ENCODE results near the gene CACHD1. TPM values are rescaled to one million over a fixed set of nuclear protein-coding genes. Genes with fewer than 3 reads are reported as not detected.

CACHD1 gene
- total RNA-seq, 1 experiment from 2014 or later, result 8.4 TPM

- H3K79me2 ChIP-seq (ENCODE audit: insufficient read depth, low read length), result no peaks in the 10 kb centered on the region; the same call in 1 of the 2 replicates
- intact Hi-C loops (cut with micrococcal nuclease), result no loop called here
- no peak for ATAC-seq
- no peaks in the 10 kb centered on the region for H3K36me3 ChIP-seq (ENCODE audit: control insufficient read depth in 1 of 2, insufficient read depth in 2 of 2, low read length in 2 of 2)
- no peak overlapping the region for H3K4me2 ChIP-seq (ENCODE audit: low read length)
- no peaks in the 10 kb centered on the region for H3K27me3 ChIP-seq (ENCODE audit: insufficient read depth, low read length)
- no peaks in the 10 kb centered on the region for H3K9me2 ChIP-seq (ENCODE audit: insufficient read depth)
- ChIA-PET CTCF (no interaction called here), POLR2A (no interaction called here), RAD21 (ENCODE audit: low non-redundant PET in 1 of 2, low total read pairs in 2 of 2, uncharacterized antibody in 2 of 2, unreplicated experiment in 2 of 2) (no interaction called here)
- no peak overlapping the region for H3K9ac ChIP-seq (ENCODE audit: low read length)
- no peaks in the 10 kb centered on the region for H3K9me3 ChIP-seq (ENCODE audit: control insufficient read depth in 1 of 2, insufficient read depth in 1 of 2, low read depth in 1 of 2, low read length in 2 of 2)
- no TSS peak for BruUV-seq (replicated peaks)
- DNase-seq (ENCODE audit: low read depth, low spot score), result no peak
- TF ChIP-seq SIN3A (IDR thresholded peaks at IDR 0.05; ENCODE audit: low read depth) (no peak), EZH2 (IDR thresholded peaks at IDR 0.05) (no peak)
- no peaks in the 10 kb centered on the region for H3K4me1 ChIP-seq (ENCODE audit: control insufficient read depth in 1 of 2, insufficient read depth in 2 of 2, low read length in 2 of 2)
- H3K27ac ChIP-seq (ENCODE audit: low read depth, low read length), result no peak overlapping the region
- no peak overlapping the region for H2AFZ ChIP-seq (ENCODE audit: low read depth, low read length, poor library complexity, severe bottlenecking)
- H3K4me3 ChIP-seq (replicated peaks in 1 of 2; ENCODE audit: low read depth in 1 of 2, low read length in 2 of 2), result no peak overlapping the region
- no peaks in the 10 kb centered on the region for H4K20me1 ChIP-seq (ENCODE audit: insufficient read depth)
Measured at GRCh38 chr1:64498325-64498724, 28.4 kb downstream of the CACHD1 start.

- no peaks in the 10 kb centered on the region for H3K36me3 ChIP-seq (ENCODE audit: control insufficient read depth in 1 of 2, insufficient read depth in 2 of 2, low read length in 2 of 2)
- no TSS peak for BruUV-seq (replicated peaks)
- H3K27me3 ChIP-seq (ENCODE audit: insufficient read depth, low read length), result no peaks in the 10 kb centered on the region
- no peaks in the 10 kb centered on the region; the same call in 1 of the 2 replicates for H3K79me2 ChIP-seq (ENCODE audit: insufficient read depth, low read length)
- no peaks in the 10 kb centered on the region for H3K9me2 ChIP-seq (ENCODE audit: insufficient read depth)
- H3K4me1 ChIP-seq (ENCODE audit: control insufficient read depth in 1 of 2, insufficient read depth in 2 of 2, low read length in 2 of 2), result no peaks in the 10 kb centered on the region
- H2AFZ ChIP-seq (ENCODE audit: low read depth, low read length, poor library complexity, severe bottlenecking), result no peak overlapping the region
- TF ChIP-seq TCF7L2 (IDR thresholded peaks at IDR 0.05; ENCODE audit: borderline replicate concordance, extremely low read depth, insufficient read depth, insufficient read length), result no peak
- TF ChIP-seq, protein P1, sequence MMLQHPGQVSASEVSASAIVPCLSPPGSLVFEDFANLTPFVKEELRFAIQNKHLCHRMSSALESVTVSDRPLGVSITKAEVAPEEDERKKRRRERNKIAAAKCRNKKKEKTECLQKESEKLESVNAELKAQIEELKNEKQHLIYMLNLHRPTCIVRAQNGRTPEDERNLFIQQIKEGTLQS (IDR thresholded peaks at IDR 0.05), result no peak
- no peak for TF ChIP-seq EGR1 (IDR thresholded peaks at IDR 0.05; ENCODE audit: low read depth)
- TF ChIP-seq SRF (IDR thresholded peaks at IDR 0.05; ENCODE audit: low read depth), result no peak
- no peak for TF ChIP-seq POLR2A (IDR thresholded peaks at IDR 0.05; ENCODE audit: borderline replicate concordance, extremely low read depth, insufficient read depth, insufficient read length)
- TF ChIP-seq RAD21 (IDR thresholded peaks at IDR 0.05; ENCODE audit: low read depth), result no peak
- no peak for TF ChIP-seq CBX3 (IDR thresholded peaks at IDR 0.05; ENCODE audit: low read depth)
- no peak for TF ChIP-seq ZFX (IDR thresholded peaks at IDR 0.05)
- TF ChIP-seq, protein P2, sequence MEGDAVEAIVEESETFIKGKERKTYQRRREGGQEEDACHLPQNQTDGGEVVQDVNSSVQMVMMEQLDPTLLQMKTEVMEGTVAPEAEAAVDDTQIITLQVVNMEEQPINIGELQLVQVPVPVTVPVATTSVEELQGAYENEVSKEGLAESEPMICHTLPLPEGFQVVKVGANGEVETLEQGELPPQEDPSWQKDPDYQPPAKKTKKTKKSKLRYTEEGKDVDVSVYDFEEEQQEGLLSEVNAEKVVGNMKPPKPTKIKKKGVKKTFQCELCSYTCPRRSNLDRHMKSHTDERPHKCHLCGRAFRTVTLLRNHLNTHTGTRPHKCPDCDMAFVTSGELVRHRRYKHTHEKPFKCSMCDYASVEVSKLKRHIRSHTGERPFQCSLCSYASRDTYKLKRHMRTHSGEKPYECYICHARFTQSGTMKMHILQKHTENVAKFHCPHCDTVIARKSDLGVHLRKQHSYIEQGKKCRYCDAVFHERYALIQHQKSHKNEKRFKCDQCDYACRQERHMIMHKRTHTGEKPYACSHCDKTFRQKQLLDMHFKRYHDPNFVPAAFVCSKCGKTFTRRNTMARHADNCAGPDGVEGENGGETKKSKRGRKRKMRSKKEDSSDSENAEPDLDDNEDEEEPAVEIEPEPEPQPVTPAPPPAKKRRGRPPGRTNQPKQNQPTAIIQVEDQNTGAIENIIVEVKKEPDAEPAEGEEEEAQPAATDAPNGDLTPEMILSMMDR (IDR thresholded peaks at IDR 0.05 in 2 of 3, conservative IDR thresholded peaks at IDR 0.05 in 1 of 3; ENCODE audit: borderline replicate concordance in 1 of 3, insufficient read depth in 1 of 3, low read depth in 2 of 3, low read length in 2 of 3), result no peak
- TF ChIP-seq SP1 (IDR thresholded peaks at IDR 0.05; ENCODE audit: low read depth), result no peak
- TF ChIP-seq, protein P3, sequence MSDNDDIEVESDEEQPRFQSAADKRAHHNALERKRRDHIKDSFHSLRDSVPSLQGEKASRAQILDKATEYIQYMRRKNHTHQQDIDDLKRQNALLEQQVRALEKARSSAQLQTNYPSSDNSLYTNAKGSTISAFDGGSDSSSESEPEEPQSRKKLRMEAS (IDR thresholded peaks at IDR 0.05), result no peak
- H3K4me2 ChIP-seq (ENCODE audit: low read length), result no peak overlapping the region
- no peak for ATAC-seq
- intact Hi-C loops (cut with micrococcal nuclease), result no loop called here
- no peak overlapping the region for H3K9ac ChIP-seq (ENCODE audit: low read length)
- no peaks in the 10 kb centered on the region for H4K20me1 ChIP-seq (ENCODE audit: insufficient read depth)
- H3K4me3 ChIP-seq (replicated peaks in 1 of 2; ENCODE audit: low read depth in 1 of 2, low read length in 2 of 2), result no peak overlapping the region
- no peak overlapping the region for H3K27ac ChIP-seq (ENCODE audit: low read depth, low read length)
- ChIA-PET CTCF (no interaction called here), RAD21 (ENCODE audit: low non-redundant PET in 1 of 2, low total read pairs in 2 of 2, uncharacterized antibody in 2 of 2, unreplicated experiment in 2 of 2) (no interaction called here), POLR2A (no interaction called here)
- no peak for DNase-seq (ENCODE audit: low read depth, low spot score)
- H3K9me3 ChIP-seq (ENCODE audit: control insufficient read depth in 1 of 2, insufficient read depth in 1 of 2, low read depth in 1 of 2, low read length in 2 of 2), result no peaks in the 10 kb centered on the region
Measured at GRCh38 chr1:64499011-64499410, 29.1 kb downstream of the CACHD1 start.

Measured in HCT116 (cell line).